ENCODE results near the gene ZNF710. TPM values are rescaled to one million over a fixed set of nuclear protein-coding genes. Genes with fewer than 3 reads are reported as not detected.
A peak's percentile ranks its signal among the peaks of the same experiment; 100 is the strongest.

The ZNF710 gene
- total and polyA plus RNA-seq, 7 experiments from 2014 or later: 0.77 to 28.8 (median 19.1) TPM

GRCh38 chr15:89985111-89985510 is 16.0 kb upstream of the ZNF710 start:
- Mint-ChIP-seq H3K27me3 (peaks cover 0 to 29% (median 0%) of the 10 kb centered on the region in 5 donors), H3K4me1 (peaks cover 0 to 4% (median 0%) of the 10 kb centered on the region in 7 donors), H3K9me3 (peaks cover 0 to 32% (median 9%) of the 10 kb centered on the region in 11 donors), H3K36me3 (peaks cover 0 to 7% (median 0%) of the 10 kb centered on the region in 5 donors), H3K27ac (no peak overlapping the region), H3K4me3 (no peak overlapping the region)
- H3K27ac ChIP-seq (ENCODE audit: low read depth, low read length): no peak overlapping the region
- H3K4me3 ChIP-seq (ENCODE audit: low read length): no peak overlapping the region
- ATAC-seq (no peak), DNase-seq (no peak)
- intact Hi-C loops (cut with micrococcal nuclease): no loop called here
- H3K27me3 ChIP-seq (ENCODE audit: control insufficient read depth in 2 of 2, insufficient read depth in 2 of 2, low read length in 2 of 2): no peaks in the 10 kb centered on the region
- CTCF ChIA-PET: no interaction called here
- POLR2A ChIA-PET: interaction anchor here (0.6 kb wide), 1 partner anchor 90 kb away, joined by 3 read pairs; no protein-coding TSS in a partner anchor
- peaks cover 0 to 11% (median 0%) of the 10 kb centered on the region in 3 experiments for H3K9me3 ChIP-seq (ENCODE audit: control insufficient read depth in 2 of 3, low read length in 3 of 3)
- H3K4me1 ChIP-seq (ENCODE audit: control insufficient read depth in 2 of 2, insufficient read depth in 2 of 2, low read length in 2 of 2): no peaks in the 10 kb centered on the region
- H3K36me3 ChIP-seq (ENCODE audit: control insufficient read depth in 2 of 3, insufficient read depth in 3 of 3, low read length in 3 of 3): no peaks in the 10 kb centered on the region

- no peak for ATAC-seq
- no peak overlapping the region for H3K27ac ChIP-seq (ENCODE audit: low read depth, low read length)
- CTCF ChIA-PET: no interaction called here
- POLR2A ChIA-PET: interaction anchor here (0.8 kb wide), 1 partner anchor 18 kb away, joined by 3 read pairs; no protein-coding TSS in a partner anchor
- Mint-ChIP-seq H3K4me3 (no peak overlapping the region), H3K27ac (no peak overlapping the region), H3K27me3 (peaks cover 0 to 11% (median 0%) of the 10 kb centered on the region in 5 donors), H3K36me3 (peaks cover 0 to 4% (median 0%) of the 10 kb centered on the region in 5 donors), H3K4me1 (peaks cover 0 to 3% (median 0%) of the 10 kb centered on the region in 7 donors), H3K9me3 (peaks cover 0 to 4% (median 0%) of the 10 kb centered on the region in 11 donors)
- H3K9me3 ChIP-seq (ENCODE audit: control insufficient read depth in 2 of 3, low read length in 3 of 3): no peaks in the 10 kb centered on the region
- intact Hi-C loops (cut with micrococcal nuclease): no loop called here
- no peaks in the 10 kb centered on the region for H3K27me3 ChIP-seq (ENCODE audit: control insufficient read depth in 2 of 2, insufficient read depth in 2 of 2, low read length in 2 of 2)
- no peaks in the 10 kb centered on the region for H3K4me1 ChIP-seq (ENCODE audit: control insufficient read depth in 2 of 2, insufficient read depth in 2 of 2, low read length in 2 of 2)
- no peak for DNase-seq
- H3K4me3 ChIP-seq (ENCODE audit: low read length): no peak overlapping the region
- H3K36me3 ChIP-seq (ENCODE audit: control insufficient read depth in 2 of 3, insufficient read depth in 3 of 3, low read length in 3 of 3): no peaks in the 10 kb centered on the region
Observed at GRCh38 chr15:89991312-89991711, 9.8 kb upstream of the ZNF710 start.

GRCh38 chr15:89993349-89993748 is 7.8 kb upstream of the ZNF710 start:
- ATAC-seq (peak; percentile 26), DNase-seq (no peak)
- Mint-ChIP-seq H3K9me3 (no peaks in the 10 kb centered on the region), H3K36me3 (no peaks in the 10 kb centered on the region), H3K4me1 (peaks cover 0 to 3% (median 0%) of the 10 kb centered on the region in 7 donors), H3K4me3 (no peak overlapping the region), H3K27me3 (peaks cover 0 to 19% (median 0%) of the 10 kb centered on the region in 5 donors), H3K27ac (no peak overlapping the region)
- intact Hi-C loops (cut with micrococcal nuclease): no loop called here
- ChIA-PET POLR2A (no interaction called here), CTCF (no interaction called here)
- Histone ChIP-seq H3K27me3 (ENCODE audit: control insufficient read depth in 2 of 2, insufficient read depth in 2 of 2, low read length in 2 of 2) (no peaks in the 10 kb centered on the region), H3K36me3 (ENCODE audit: control insufficient read depth in 2 of 3, insufficient read depth in 3 of 3, low read length in 3 of 3) (no peaks in the 10 kb centered on the region), H3K27ac (ENCODE audit: low read depth, low read length) (no peak overlapping the region), H3K4me1 (ENCODE audit: control insufficient read depth in 2 of 2, insufficient read depth in 2 of 2, low read length in 2 of 2) (no peaks in the 10 kb centered on the region), H3K4me3 (ENCODE audit: low read length) (no peak overlapping the region), H3K9me3 (ENCODE audit: control insufficient read depth in 2 of 3, low read length in 3 of 3) (no peaks in the 10 kb centered on the region)

GRCh38 chr15:89997079-89997478 is 4.0 kb upstream of the ZNF710 start:
- ChIA-PET POLR2A (no interaction called here), CTCF (interaction anchor here (1.1 kb wide), 1 partner anchor 9 kb away, joined by 3 read pairs; no protein-coding TSS in a partner anchor)
- intact Hi-C loops (cut with micrococcal nuclease): no loop called here
- Mint-ChIP-seq H3K4me1 (peaks cover 7 to 15% (median 13%) of the 10 kb centered on the region in 7 donors), H3K4me3 (no peak overlapping the region), H3K27ac (peak overlapping the region in 1 of 9 donors; percentile 49), H3K27me3 (peaks cover 0 to 21% (median 0%) of the 10 kb centered on the region in 5 donors), H3K36me3 (peaks cover 0 to 3% (median 0%) of the 10 kb centered on the region in 5 donors), H3K9me3 (peaks cover 0 to 3% (median 0%) of the 10 kb centered on the region in 11 donors)
- no peaks in the 10 kb centered on the region for H3K36me3 ChIP-seq (ENCODE audit: control insufficient read depth in 2 of 3, insufficient read depth in 3 of 3, low read length in 3 of 3)
- no peak overlapping the region for H3K4me3 ChIP-seq (ENCODE audit: low read length)
- ATAC-seq: no peak
- H3K27ac ChIP-seq (ENCODE audit: low read depth, low read length): no peak overlapping the region
- H3K27me3 ChIP-seq (ENCODE audit: control insufficient read depth in 2 of 2, insufficient read depth in 2 of 2, low read length in 2 of 2): no peaks in the 10 kb centered on the region
- peaks cover 0 to 5% of the 10 kb centered on the region in 2 donors for H3K4me1 ChIP-seq (ENCODE audit: control insufficient read depth in 2 of 2, insufficient read depth in 2 of 2, low read length in 2 of 2)
- DNase-seq: no peak
- no peaks in the 10 kb centered on the region for H3K9me3 ChIP-seq (ENCODE audit: control insufficient read depth in 2 of 3, low read length in 3 of 3)

GRCh38 chr15:89998141-89998661 is 2.9 kb upstream of the ZNF710 start:
- Histone ChIP-seq H3K4me1 (ENCODE audit: control insufficient read depth in 2 of 2, insufficient read depth in 2 of 2, low read length in 2 of 2) (peaks cover 5 to 6% of the 10 kb centered on the region in 2 donors), H3K27ac (ENCODE audit: low read depth, low read length) (no peak overlapping the region), H3K36me3 (ENCODE audit: control insufficient read depth in 2 of 3, insufficient read depth in 3 of 3, low read length in 3 of 3) (no peaks in the 10 kb centered on the region), H3K4me3 (ENCODE audit: low read length) (no peak overlapping the region), H3K9me3 (ENCODE audit: control insufficient read depth in 2 of 3, low read length in 3 of 3) (no peaks in the 10 kb centered on the region), H3K27me3 (ENCODE audit: control insufficient read depth in 2 of 2, insufficient read depth in 2 of 2, low read length in 2 of 2) (no peaks in the 10 kb centered on the region)
- Mint-ChIP-seq H3K4me1 (peaks cover 12 to 22% (median 20%) of the 10 kb centered on the region in 7 donors), H3K9me3 (peaks cover 0 to 5% (median 0%) of the 10 kb centered on the region in 11 donors), H3K4me3 (no peak overlapping the region), H3K36me3 (peaks cover 0 to 3% (median 0%) of the 10 kb centered on the region in 5 donors), H3K27ac (peak overlapping the region in 2 of 9 donors; percentile 36 to 53), H3K27me3 (peaks cover 0 to 21% (median 0%) of the 10 kb centered on the region in 5 donors)
- intact Hi-C loops (cut with micrococcal nuclease): no loop called here
- ChIA-PET POLR2A (interaction anchor here (0.5 kb wide), 1 partner anchor 72 kb away, joined by 7 read pairs; no protein-coding TSS in a partner anchor), CTCF (interaction anchor here (0.7 to 1.0 kb wide), 2 partner anchors 27 to 89 kb away, joined by 3 to 6 read pairs; no protein-coding TSS in a partner anchor)
- ATAC-seq (no peak), DNase-seq (no peak)

- POLR2A ChIA-PET: interaction anchor here (0.5 to 1.3 kb wide), 3 partner anchors 15 to 105 kb away, joined by 4 to 7 read pairs (median 6); partner anchors contain the start of gene AP3S2
- peaks cover 0 to 3% (median 0%) of the 10 kb centered on the region in 5 donors for H3K36me3 Mint-ChIP-seq
Observed at GRCh38 chr15:89998923-89999675, 2.0 kb upstream of the ZNF710 start.

More at GRCh38 chr15:89998923-89999675, 2.0 kb upstream of the ZNF710 start:
- Histone ChIP-seq H3K4me1 (ENCODE audit: control insufficient read depth in 2 of 2, insufficient read depth in 2 of 2, low read length in 2 of 2) (peaks cover 5 to 6% of the 10 kb centered on the region in 2 donors), H3K4me3 (ENCODE audit: low read length) (no peak overlapping the region), H3K27me3 (ENCODE audit: control insufficient read depth in 2 of 2, insufficient read depth in 2 of 2, low read length in 2 of 2) (no peaks in the 10 kb centered on the region), H3K36me3 (ENCODE audit: control insufficient read depth in 2 of 3, insufficient read depth in 3 of 3, low read length in 3 of 3) (no peaks in the 10 kb centered on the region), H3K9me3 (ENCODE audit: control insufficient read depth in 2 of 3, low read length in 3 of 3) (no peaks in the 10 kb centered on the region), H3K27ac (ENCODE audit: low read depth, low read length) (no peak overlapping the region)
- peak overlapping the region in 7 of 10 donors; percentile 15 to 66 (median 33) for H3K4me3 Mint-ChIP-seq
- no peak for DNase-seq
- CTCF ChIA-PET: interaction anchor here (0.5 to 1.0 kb wide), 3 partner anchors 28 to 288 kb away, joined by 3 to 6 read pairs (median 3); no protein-coding TSS in a partner anchor
- intact Hi-C loops (cut with micrococcal nuclease): no loop called here
- H3K27ac Mint-ChIP-seq: peak overlapping the region in 8 of 9 donors; percentile 7 to 88 (median 36)
- peaks cover 0 to 21% (median 0%) of the 10 kb centered on the region in 5 donors for H3K27me3 Mint-ChIP-seq
- ATAC-seq: no peak
- peaks cover 0 to 5% (median 0%) of the 10 kb centered on the region in 11 donors for H3K9me3 Mint-ChIP-seq
- peaks cover 21 to 31% (median 27%) of the 10 kb centered on the region in 7 donors for H3K4me1 Mint-ChIP-seq

Data from naive thymus-derived CD4-positive, alpha-beta T cell (primary cell).